NCI-H2029 (cell line): ENCODE measurements around the gene FTCDNL1.

ENCODE experiments used
- DNase-seq: peaks from one replicate; lab custom pipeline; 2025; lab: John Stamatoyannopoulos, UW

Gene FTCDNL1

GRCh38 chr2:199742884-199743283, 108.1 kb downstream of the FTCDNL1 start:
- no peak for DNase-seq

- no peak for DNase-seq
These were observed 110.9 kb downstream of the FTCDNL1 start for GRCh38 chr2:199740111-199740428.

- DNase-seq = peak; percentile 28
These were observed 111.4 kb downstream of the FTCDNL1 start for GRCh38 chr2:199739413-199740110.

GRCh38 chr2:199738727-199739412, 112.1 kb downstream of the FTCDNL1 start:
- no peak for DNase-seq

- no peak for DNase-seq
These were observed 116.3 kb downstream of the FTCDNL1 start for GRCh38 chr2:199734651-199735050.

GRCh38 chr2:199734011-199734410, 117.0 kb downstream of the FTCDNL1 start:
- no peak for DNase-seq

- no peak for DNase-seq
These were observed 123.2 kb downstream of the FTCDNL1 start for GRCh38 chr2:199727801-199728200.

GRCh38 chr2:199727306-199727705, 123.7 kb downstream of the FTCDNL1 start:
- no peak for DNase-seq

- no peak for DNase-seq
These were observed 132.9 kb downstream of the FTCDNL1 start for GRCh38 chr2:199718074-199718473.

- no peak for DNase-seq
These were observed 133.4 kb downstream of the FTCDNL1 start for GRCh38 chr2:199717587-199717907.

- no peak for DNase-seq
These were observed 134.0 kb downstream of the FTCDNL1 start for GRCh38 chr2:199716807-199717586.

GRCh38 chr2:199713746-199714145, 137.2 kb downstream of the FTCDNL1 start:
- DNase-seq = no peak

GRCh38 chr2:199710551-199710950, 140.4 kb downstream of the FTCDNL1 start:
- DNase-seq = no peak
